Esophagus mucosa (tissue), 1 donor: ENCODE data around the gene TRMT44. TPM values are rescaled to one million over a fixed set of nuclear protein-coding genes. Genes with fewer than 3 reads are reported as not detected.

Source experiments
- ATAC-seq: fragments of 200-7000 bp; cut with Tn5 transposase; one replicate; pipeline ENCODE4 v1.9.1; 2020
- total RNA-seq: library from RNA; stranded (reverse); gene quantifications from one replicate; pipeline ENCODE4 v1.2.4, GENCODE V29; 2023
- donor health status: DM: yes; HTN: yes; CAD: no.

TRMT44 gene
- total RNA-seq, 1 donor from 2014 or later = 15.7 TPM

- ATAC-seq = no peak
These were observed 32.8 kb upstream of the TRMT44 start for GRCh38 chr4:8407756-8408155.

- ATAC-seq = peak; percentile 81
These were observed 31.1 kb upstream of the TRMT44 start for GRCh38 chr4:8409264-8410065.

DNA sequence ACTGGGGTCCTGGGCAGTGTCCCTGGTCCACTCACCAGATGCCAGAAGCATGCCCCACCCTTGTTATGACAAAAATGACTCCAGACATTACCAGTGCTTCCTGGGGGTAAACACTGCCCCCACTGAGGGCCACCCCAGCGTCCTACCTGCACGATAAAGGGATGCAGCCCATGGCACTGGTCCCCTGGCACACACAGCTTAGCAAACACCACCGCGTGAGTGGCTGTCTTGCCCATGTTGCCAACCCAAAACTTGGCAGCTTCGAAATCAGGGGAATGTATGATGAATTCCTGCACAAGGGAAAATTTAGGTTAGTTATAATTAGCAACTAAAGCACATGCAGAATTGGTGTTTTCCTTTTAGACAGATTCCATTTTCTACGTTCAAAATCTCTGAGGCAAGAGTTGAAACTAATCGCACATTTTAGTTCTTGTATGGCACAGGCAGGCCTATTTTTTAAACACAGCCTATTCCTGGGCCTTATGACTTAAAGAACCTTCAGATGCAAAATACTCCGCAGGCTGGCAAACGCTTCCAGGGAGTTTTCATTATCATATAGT, 30.4 kb upstream of the TRMT44 start:
- ATAC-seq = no peak

- peak; percentile 60 for ATAC-seq
These were observed 29.8 kb upstream of the TRMT44 start for GRCh38 chr4:8410641-8411271.

- no peak for ATAC-seq
These were observed 29.0 kb upstream of the TRMT44 start for GRCh38 chr4:8411351-8412180.

DNA sequence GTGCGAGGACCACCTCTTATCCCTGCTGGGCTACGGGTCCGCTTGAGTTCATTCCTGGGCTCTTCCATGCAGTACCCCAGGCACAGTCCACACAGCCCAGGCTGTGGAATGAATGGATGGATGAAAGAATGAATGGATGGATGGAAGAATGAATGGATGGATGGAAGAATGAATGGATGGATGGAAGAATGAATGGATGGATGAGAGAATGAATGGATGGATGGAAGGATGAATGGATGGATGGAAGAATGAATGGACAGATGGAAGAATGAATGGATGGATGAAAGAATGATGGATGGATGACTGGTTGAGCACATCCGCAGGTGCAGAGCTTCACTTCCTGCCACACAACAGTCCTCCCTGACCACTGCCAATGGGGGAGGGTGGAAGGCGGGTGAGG, 28.3 kb upstream of the TRMT44 start:
- ATAC-seq = no peak

GRCh38 chr4:8414377-8414776, 26.2 kb upstream of the TRMT44 start:
- no peak for ATAC-seq

GRCh38 chr4:8417071-8417614, 23.4 kb upstream of the TRMT44 start:
- no peak for ATAC-seq

- ATAC-seq = peak; percentile 45
These were observed 21.1 kb upstream of the TRMT44 start for GRCh38 chr4:8419222-8420041.

DNA sequence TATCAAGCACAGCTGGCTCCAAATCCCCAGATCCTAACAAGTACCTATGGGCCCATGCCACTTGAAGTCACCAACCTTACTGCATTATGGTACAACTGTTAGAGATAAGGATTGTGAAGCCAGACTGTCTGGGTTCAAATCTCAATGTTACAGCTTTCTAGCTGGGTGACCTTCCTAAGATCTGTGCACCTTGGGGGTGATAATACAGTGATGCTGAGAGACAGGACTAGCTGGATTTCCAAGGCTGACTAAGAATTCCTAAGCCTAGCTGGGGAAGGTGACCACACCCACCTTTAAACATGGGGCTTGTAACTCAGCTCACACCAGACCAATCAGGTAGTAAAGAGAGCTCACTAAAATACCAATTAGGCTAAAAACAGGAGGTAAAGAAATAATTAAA, 20.4 kb upstream of the TRMT44 start:
- peak; percentile 70 for ATAC-seq

DNA sequence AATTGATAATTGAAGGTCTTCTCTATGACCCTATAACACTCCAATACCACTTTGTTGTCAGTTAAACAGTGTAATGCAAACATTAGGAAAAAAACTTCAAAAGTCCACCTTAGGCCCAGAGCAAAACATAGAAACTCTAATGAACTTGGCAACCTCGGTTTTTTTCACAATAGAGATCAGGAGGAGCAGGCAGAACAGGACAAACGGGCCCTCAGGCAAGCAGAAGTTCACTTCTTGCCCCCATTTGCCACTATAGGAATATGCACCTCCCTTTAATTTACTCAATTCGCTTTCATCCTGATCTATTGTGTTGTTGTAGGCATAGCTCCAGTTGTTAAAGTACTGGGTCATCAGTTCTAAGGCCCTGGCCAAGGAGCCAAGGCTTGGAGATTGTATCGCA, 18.2 kb upstream of the TRMT44 start:
- peak; percentile 89 for ATAC-seq

DNA sequence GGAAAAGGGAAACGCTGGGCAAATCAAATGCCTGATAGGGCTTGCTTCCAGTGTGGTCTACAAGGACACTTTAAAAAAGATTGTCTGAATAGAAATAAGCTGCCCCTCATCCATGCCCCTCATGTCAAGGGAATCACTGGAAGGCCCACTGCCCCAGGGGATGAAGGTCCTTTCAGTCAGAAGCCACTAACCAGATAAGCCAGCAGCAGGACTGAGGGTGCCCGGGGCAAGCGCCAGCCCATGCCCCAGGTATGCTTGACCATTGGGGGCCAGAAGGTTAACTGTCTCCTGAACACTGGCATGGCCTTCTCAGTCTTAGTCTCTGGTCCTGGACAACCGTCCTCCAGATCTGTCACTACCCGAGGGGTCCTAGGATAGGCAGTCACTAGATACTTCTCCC, 17.8 kb upstream of the TRMT44 start:
- ATAC-seq = no peak

- no peak for ATAC-seq
These were observed 13.3 kb upstream of the TRMT44 start for GRCh38 chr4:8427262-8427661.

GRCh38 chr4:8427761-8428287, 12.8 kb upstream of the TRMT44 start:
- ATAC-seq = peak; percentile 60

DNA sequence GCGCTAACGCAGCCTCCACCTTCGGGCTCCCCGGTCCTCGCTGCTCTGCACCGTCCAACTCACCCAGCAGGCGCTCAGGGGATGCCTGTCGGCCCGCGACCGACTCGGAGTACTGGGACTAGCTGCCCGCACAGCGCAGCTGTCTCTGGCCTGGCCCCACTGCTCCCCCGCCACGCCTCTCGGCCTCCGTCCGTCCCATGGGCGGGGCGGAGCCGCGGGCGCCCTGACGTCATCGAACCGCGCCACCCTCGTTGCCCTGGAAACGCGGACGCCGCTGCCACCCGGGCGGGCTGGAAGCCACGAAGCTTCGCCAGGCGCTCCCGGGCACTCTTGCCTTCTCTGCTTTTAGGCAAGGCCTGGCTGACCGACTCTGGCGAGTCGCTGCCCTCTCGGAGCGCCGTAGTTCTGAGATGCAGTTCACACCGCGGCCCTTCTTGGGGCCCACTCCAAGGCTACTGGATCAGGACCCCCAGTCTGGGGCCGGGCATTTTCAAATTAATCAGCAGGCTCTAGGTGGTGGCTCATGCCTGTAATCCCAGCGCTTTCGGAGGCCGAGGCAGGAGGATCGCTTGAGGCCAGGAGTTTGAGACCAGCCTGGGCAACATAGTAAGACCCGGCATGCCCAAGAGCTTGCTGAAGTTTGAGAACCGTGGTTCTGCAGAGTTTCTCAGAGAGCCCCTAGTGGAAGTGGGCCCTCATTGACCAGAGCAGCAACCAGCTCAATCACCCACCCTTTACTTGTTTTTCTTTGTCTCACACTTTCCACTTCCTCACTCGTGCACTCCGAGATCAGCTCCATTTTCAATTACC, 12.1 kb upstream of the TRMT44 start:
- peak; percentile 99 for ATAC-seq

DNA sequence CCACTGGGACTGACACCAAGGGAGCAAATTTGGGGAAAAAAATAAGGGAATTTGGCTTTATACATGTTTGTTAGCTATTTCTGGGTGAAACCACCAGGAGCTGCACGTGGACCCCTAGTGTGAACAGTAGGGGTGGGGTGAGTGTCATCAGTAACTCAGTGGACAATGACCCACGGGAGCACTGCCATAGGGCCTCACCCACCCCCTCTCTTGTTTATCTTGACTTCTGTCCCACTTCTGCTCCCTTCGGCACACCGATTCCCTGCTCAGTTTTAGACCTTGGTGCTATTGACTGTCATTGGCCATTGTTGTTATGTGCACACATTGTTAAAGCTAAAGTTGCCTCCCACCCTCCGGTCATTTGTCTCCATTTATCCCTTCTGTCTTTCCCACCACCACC, 9.0 kb upstream of the TRMT44 start:
- no peak for ATAC-seq

- peak; percentile 32 for ATAC-seq
These were observed 7.4 kb upstream of the TRMT44 start for GRCh38 chr4:8433136-8433535.

DNA sequence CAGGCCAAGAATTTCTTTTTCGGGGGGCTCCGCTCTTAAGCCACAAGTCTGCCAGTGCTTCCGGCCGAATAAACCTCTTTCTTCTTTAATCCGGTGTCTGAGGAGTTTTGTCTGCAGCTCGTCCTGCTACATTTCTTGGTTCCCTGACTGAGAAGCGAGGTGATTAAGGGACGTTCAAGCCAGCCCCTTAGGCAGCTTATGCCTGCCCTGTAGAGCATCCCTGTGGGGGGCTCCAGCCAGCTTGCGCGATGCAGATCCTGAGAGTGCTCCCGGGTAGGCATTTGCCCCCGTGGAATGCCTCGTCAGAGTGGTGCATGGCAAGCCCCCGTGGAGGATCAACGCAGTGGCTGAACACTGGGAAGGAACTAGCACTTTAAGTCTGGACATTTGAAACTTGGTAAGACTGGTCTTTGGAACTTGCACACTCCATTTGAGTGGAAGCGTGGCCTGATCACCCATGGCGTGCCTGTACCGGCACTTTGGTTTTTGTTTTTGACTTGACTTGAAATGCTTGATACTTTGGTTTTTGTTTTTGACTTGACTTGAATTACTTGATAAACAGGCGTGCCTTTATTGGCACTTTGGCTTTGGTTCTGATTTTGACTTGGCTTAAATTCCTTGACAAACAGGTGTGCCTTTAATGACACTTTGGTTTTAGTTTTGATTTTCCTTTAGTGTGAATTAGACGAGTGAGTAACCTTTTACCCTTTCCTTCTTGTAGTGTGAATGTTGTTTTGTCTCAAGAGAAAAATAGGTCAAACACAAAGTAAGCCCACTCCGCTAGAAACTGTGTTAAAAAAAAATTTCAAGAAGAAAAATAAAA, 6.1 kb upstream of the TRMT44 start:
- peak; percentile 51 for ATAC-seq

- no peak for ATAC-seq
These were observed 4.9 kb upstream of the TRMT44 start for GRCh38 chr4:8435656-8436121.

- ATAC-seq = no peak
These were observed 3.3 kb upstream of the TRMT44 start for GRCh38 chr4:8437281-8437680.
